ENCODE data around the gene KIAA1549.

DNA sequence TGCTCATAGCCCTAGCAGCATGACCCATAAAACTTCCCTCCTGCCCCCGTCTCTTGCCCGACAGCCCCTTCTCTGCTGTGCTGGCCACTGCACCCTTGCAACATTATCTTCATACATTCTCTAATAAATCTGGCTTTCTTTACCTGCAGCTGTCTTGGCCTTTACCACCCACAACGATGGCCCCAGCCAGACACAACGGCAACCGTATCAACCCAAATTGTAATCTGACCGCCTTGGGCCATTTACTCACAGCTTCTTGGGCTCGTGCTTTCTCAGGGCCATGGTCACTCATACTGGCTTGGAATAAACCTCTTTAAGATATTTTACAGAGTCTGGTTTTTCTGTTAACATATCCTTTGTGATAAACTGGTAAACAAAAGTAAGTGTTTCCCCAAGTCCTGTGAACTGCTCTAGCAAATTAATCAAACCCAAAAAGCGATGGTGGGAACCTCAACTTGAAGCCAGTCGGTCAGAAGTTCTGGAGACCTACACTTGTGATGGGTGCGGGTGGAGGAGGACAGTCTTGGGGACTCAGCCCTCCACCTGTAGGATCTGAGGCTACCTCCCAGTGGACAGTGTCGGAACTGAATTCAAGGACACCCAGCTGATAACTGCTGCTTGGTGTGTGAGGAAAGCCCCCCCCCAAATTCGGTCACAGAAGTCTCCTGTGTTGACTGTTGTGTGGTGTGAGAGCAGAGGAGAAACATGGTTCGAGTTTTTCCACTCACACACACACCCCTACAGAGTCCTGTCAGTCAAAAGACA, 95.6 kb downstream of the KIAA1549 start:
- no peak for TF ChIP-seq RXRA (IDR thresholded peaks at IDR 0.05)
- TF ChIP-seq, protein P1, sequence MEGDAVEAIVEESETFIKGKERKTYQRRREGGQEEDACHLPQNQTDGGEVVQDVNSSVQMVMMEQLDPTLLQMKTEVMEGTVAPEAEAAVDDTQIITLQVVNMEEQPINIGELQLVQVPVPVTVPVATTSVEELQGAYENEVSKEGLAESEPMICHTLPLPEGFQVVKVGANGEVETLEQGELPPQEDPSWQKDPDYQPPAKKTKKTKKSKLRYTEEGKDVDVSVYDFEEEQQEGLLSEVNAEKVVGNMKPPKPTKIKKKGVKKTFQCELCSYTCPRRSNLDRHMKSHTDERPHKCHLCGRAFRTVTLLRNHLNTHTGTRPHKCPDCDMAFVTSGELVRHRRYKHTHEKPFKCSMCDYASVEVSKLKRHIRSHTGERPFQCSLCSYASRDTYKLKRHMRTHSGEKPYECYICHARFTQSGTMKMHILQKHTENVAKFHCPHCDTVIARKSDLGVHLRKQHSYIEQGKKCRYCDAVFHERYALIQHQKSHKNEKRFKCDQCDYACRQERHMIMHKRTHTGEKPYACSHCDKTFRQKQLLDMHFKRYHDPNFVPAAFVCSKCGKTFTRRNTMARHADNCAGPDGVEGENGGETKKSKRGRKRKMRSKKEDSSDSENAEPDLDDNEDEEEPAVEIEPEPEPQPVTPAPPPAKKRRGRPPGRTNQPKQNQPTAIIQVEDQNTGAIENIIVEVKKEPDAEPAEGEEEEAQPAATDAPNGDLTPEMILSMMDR (IDR thresholded peaks at IDR 0.05; ENCODE audit: low read depth, low read length, missing input control), result no peak
- no peak for TF ChIP-seq RAD21 (IDR thresholded peaks at IDR 0.05)
